Activated naive CD8-positive, alpha-beta T cell treated with anti-CD3 and anti-CD28 coated beads, Interleukin-2, amount 10 ng/mL, durations not matched to agents 7 days and 5 days (primary cell): ENCODE measurements around the gene PRRT4. TPM values are rescaled to one million over a fixed set of nuclear protein-coding genes. Genes with fewer than 3 reads are reported as not detected.
A peak's percentile ranks its signal among the peaks of the same experiment; 100 is the strongest.

Experiments used
- ATAC-seq: fragments of 150-1000 bp; cut with Tn5 transposase; one replicate; pipeline ENCODE4 v1.10.0; 2021; ENCODE audit warnings: low read depth, moderate library complexity
- POLR2A ChIA-PET: fragments of 350-600 bp; sonication (Branson Sonifier 250); formaldehyde crosslinking; loops from one replicate; lab custom pipeline; 2021; ENCODE audit warnings: antibody characterized with exemption; lab: Charles Lee
- DNase-seq: peaks from one replicate; pipeline ENCODE4 v3.0.0; 2021
- H3K27ac Mint-ChIP-seq: one replicate; pipeline ENCODE4 v1.8.0; 2022; ENCODE audit warnings: mild to moderate bottlenecking, mixed read lengths
- H3K27me3 Mint-ChIP-seq: one replicate; pipeline ENCODE4 v1.8.0; 2022; ENCODE audit warnings: mild to moderate bottlenecking, moderate library complexity, mixed read lengths
- H3K36me3 Mint-ChIP-seq: one replicate; pipeline ENCODE4 v1.8.0; 2021; ENCODE audit warnings: mild to moderate bottlenecking, mixed read lengths
- H3K4me1 Mint-ChIP-seq: one replicate; pipeline ENCODE4 v1.8.0; 2021; ENCODE audit warnings: mixed read lengths
- H3K4me3 Mint-ChIP-seq: one replicate; pipeline ENCODE4 v1.8.0; 2022; ENCODE audit warnings: mild to moderate bottlenecking, moderate library complexity, mixed read lengths
- H3K9me3 Mint-ChIP-seq: one replicate; pipeline ENCODE4 v1.8.0; 2021; ENCODE audit warnings: mixed read lengths
- total RNA-seq, 2 experiments: library from RNA; stranded (reverse); gene quantifications; one replicate each; pipeline ENCODE4 v1.2.3, GENCODE V29; 2021

The PRRT4 gene
- total RNA-seq, 2 experiments from 2014 or later, result 0.28 to 0.30 TPM

DNA sequence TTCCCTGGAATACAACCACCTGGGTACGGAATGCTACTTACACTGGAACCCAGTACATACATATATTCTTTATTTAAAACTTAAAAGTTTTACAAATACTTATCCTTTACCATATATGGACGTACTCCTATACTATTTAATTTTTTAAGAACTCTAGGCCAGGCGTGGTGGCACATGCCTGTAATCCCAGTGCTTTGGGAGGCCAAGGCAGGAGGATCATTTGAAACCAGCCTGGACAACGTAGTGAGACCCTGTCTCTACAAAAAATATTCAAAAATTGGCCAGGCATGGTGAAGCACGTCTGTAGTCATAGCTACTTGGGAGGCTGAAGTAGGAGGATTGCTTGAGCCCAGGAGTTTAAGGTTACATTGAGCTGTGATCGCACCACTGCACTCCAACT lies 19.8 kb downstream of the PRRT4 start:
- H3K27ac Mint-ChIP-seq, result no peak overlapping the region
- no peak for ATAC-seq
- peaks cover 14% of the 10 kb centered on the region for H3K36me3 Mint-ChIP-seq
- H3K4me3 Mint-ChIP-seq, result peak overlapping the region; percentile 94
- no peak for DNase-seq
- peaks cover 28% of the 10 kb centered on the region for H3K4me1 Mint-ChIP-seq
- H3K9me3 Mint-ChIP-seq, result no peaks in the 10 kb centered on the region
- POLR2A ChIA-PET, result no interaction called here
- H3K27me3 Mint-ChIP-seq, result no peaks in the 10 kb centered on the region

DNA sequence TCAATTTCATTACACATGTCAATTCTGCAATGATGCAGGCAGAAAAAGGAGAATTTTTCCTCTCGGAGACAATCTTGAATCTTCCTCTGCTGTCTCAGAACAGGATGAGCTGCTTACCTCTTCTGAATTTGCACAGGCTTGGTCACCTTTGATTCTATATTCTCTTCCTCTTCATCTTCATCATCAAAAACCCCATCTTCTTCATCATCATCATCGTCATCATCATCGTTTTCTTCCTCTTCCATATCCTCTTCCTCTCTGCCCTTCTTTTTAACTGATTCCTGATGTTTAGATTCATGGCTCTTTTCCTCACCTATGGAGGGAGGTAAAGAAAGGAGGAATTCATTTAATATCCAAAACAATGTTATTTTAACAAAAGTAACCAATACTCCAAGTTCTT lies 25.8 kb downstream of the PRRT4 start:
- POLR2A ChIA-PET, result interaction anchor here (0.9 kb wide), 1 partner anchor 8 kb away, joined by 3 read pairs; the partner anchor contains the start of gene RBM28
- H3K4me3 Mint-ChIP-seq, result no peak overlapping the region
- no peak overlapping the region for H3K27ac Mint-ChIP-seq
- DNase-seq, result no peak
- no peaks in the 10 kb centered on the region for H3K27me3 Mint-ChIP-seq
- ATAC-seq, result no peak
- peaks cover 6% of the 10 kb centered on the region for H3K4me1 Mint-ChIP-seq
- H3K36me3 Mint-ChIP-seq, result peaks cover 29% of the 10 kb centered on the region
- no peaks in the 10 kb centered on the region for H3K9me3 Mint-ChIP-seq

- peaks cover 29% of the 10 kb centered on the region for H3K4me1 Mint-ChIP-seq
- ATAC-seq (no peak), DNase-seq (no peak)
- no peaks in the 10 kb centered on the region for H3K27me3 Mint-ChIP-seq
- no peak overlapping the region for H3K4me3 Mint-ChIP-seq
- no peaks in the 10 kb centered on the region for H3K9me3 Mint-ChIP-seq
- H3K36me3 Mint-ChIP-seq, result peaks cover 15% of the 10 kb centered on the region
- POLR2A ChIA-PET, result no interaction called here
- H3K27ac Mint-ChIP-seq, result no peak overlapping the region
Measured at GRCh38 chr7:128324368-128324680, 37.2 kb downstream of the PRRT4 start.

GRCh38 chr7:128323459-128324367 lies 37.8 kb downstream of the PRRT4 start:
- no peak for ATAC-seq
- no peak overlapping the region for H3K27ac Mint-ChIP-seq
- no peak for DNase-seq
- peaks cover 34% of the 10 kb centered on the region for H3K4me1 Mint-ChIP-seq
- H3K27me3 Mint-ChIP-seq, result no peaks in the 10 kb centered on the region
- no peaks in the 10 kb centered on the region for H3K9me3 Mint-ChIP-seq
- POLR2A ChIA-PET, result no interaction called here
- H3K36me3 Mint-ChIP-seq, result peaks cover 19% of the 10 kb centered on the region
- no peak overlapping the region for H3K4me3 Mint-ChIP-seq

DNA sequence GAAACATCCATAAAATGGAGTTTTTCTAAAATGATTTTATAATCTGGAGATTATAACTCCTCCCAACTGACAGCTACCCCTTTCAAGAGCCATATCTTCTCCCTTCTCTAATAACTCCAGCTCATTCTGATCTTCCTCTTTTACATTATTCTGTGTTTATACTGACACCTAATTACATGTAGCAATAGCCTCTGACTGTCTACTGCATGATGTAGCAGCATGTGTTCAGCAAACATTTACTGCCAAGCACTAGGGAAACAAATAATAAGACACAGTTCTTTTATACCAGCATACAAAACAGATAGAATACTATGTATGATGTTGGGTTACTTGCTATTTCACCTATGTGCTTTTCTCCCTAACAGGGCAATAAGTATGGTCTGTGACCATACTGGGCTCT lies 38.5 kb downstream of the PRRT4 start:
- no peak overlapping the region for H3K4me3 Mint-ChIP-seq
- peaks cover 36% of the 10 kb centered on the region for H3K4me1 Mint-ChIP-seq
- POLR2A ChIA-PET, result no interaction called here
- DNase-seq (no peak), ATAC-seq (no peak)
- H3K27me3 Mint-ChIP-seq, result no peaks in the 10 kb centered on the region
- no peak overlapping the region for H3K27ac Mint-ChIP-seq
- peaks cover 23% of the 10 kb centered on the region for H3K36me3 Mint-ChIP-seq
- no peaks in the 10 kb centered on the region for H3K9me3 Mint-ChIP-seq

DNA sequence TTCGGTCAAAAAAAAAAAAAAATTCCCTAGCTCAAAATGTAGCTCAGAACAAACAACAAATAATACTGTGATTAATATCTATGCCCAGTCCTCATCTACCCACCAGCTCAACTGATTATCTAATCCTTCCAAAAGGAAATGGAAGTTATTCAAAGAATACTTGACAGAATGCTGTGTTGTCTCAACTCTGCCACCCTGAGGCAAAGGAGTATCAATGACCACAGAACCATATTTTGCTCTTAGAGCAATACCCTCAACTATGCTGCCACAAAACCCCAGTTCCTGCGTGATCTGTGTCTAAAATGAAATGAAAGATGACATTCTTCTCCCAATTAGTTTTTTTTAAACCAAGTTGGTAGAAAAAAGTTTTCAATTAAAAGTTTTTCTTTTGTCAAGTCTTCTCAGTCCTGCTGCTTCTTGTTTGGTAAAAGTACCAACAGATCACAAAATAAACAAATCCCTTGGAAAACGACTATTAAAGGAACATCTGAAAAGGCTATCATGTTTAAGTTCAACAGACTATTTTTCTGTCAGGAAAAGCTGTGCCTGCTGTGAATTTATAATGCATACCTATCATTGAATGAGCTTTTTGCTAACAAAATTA lies 39.3 kb downstream of the PRRT4 start:
- POLR2A ChIA-PET, result interaction anchor here (0.7 to 1.3 kb wide), 5 partner anchors 10 to 112 kb away, joined by 3 to 5 read pairs (median 3); no protein-coding TSS in a partner anchor
- H3K27ac Mint-ChIP-seq, result peak overlapping the region; percentile 89
- ATAC-seq (peak; percentile 64), DNase-seq (no peak)
- H3K4me3 Mint-ChIP-seq, result peak overlapping the region; percentile 58
- no peaks in the 10 kb centered on the region for H3K27me3 Mint-ChIP-seq
- no peaks in the 10 kb centered on the region for H3K9me3 Mint-ChIP-seq
- peaks cover 36% of the 10 kb centered on the region for H3K4me1 Mint-ChIP-seq
- peaks cover 31% of the 10 kb centered on the region for H3K36me3 Mint-ChIP-seq

DNA sequence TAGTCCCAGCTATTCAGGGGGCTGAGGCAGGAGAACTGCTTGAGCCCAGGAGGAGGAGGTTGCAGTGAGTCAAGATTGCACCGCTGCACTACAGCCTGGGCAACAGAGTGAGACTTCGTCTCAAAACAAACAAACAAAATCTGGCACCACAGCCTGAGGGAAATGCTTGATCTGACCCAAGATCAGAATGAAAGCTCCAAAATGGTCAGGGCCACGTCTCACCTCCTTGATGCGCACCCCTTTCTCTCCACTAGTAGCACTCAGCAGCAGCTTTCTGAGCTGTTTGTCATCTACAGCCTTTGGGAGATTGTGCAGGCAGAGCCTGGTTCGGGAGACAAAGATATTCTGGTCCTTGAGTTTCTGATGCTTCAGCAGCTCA lies 40.5 kb downstream of the PRRT4 start:
- Mint-ChIP-seq H3K4me3 (peak overlapping the region; percentile 71), H3K36me3 (peaks cover 37% of the 10 kb centered on the region), H3K27ac (peak overlapping the region; percentile 94), H3K4me1 (peaks cover 36% of the 10 kb centered on the region), H3K9me3 (no peaks in the 10 kb centered on the region), H3K27me3 (no peaks in the 10 kb centered on the region)
- POLR2A ChIA-PET, result interaction anchor here (0.6 to 1.5 kb wide), 10 partner anchors 14 to 734 kb away, joined by 3 to 5 read pairs (median 3); partner anchors contain the start of gene RBM28
- DNase-seq (peak; percentile 42), ATAC-seq (peak; percentile 16)

DNA sequence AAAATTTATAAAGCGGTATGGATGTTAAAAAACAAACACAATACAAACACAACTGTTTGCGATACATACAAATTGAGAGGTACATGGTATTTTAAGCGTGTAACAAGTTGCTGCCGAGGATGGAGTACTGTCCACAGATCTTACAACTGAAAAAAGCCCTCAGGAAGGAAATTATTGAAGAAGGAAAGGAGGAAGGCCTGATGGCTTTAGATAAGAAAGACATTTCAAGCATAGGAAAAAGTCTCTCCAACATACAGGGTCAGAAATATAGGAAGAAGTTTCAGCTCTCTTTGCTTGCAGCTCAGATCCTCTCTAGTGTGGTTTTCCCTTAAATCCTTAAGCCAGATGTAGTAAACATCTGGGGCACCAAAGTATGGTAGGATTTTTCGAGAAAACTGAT lies 42.8 kb downstream of the PRRT4 start:
- Mint-ChIP-seq H3K4me3 (no peak overlapping the region), H3K27me3 (no peaks in the 10 kb centered on the region), H3K9me3 (no peaks in the 10 kb centered on the region), H3K27ac (peak overlapping the region; percentile 35), H3K4me1 (peaks cover 36% of the 10 kb centered on the region), H3K36me3 (peaks cover 42% of the 10 kb centered on the region)
- DNase-seq, result no peak
- POLR2A ChIA-PET, result no interaction called here
- ATAC-seq, result no peak

GRCh38 chr7:128311013-128311412 lies 50.5 kb downstream of the PRRT4 start:
- Mint-ChIP-seq H3K9me3 (no peaks in the 10 kb centered on the region), H3K27ac (peak overlapping the region; percentile 0), H3K27me3 (no peaks in the 10 kb centered on the region), H3K36me3 (peaks cover 39% of the 10 kb centered on the region), H3K4me1 (no peaks in the 10 kb centered on the region), H3K4me3 (no peak overlapping the region)
- ATAC-seq (no peak), DNase-seq (no peak)
- POLR2A ChIA-PET, result no interaction called here

- H3K4me3 Mint-ChIP-seq, result no peak overlapping the region
- peaks cover 39% of the 10 kb centered on the region for H3K36me3 Mint-ChIP-seq
- no peaks in the 10 kb centered on the region for H3K27me3 Mint-ChIP-seq
- no peak overlapping the region for H3K27ac Mint-ChIP-seq
- ATAC-seq (no peak), DNase-seq (no peak)
- H3K9me3 Mint-ChIP-seq, result no peaks in the 10 kb centered on the region
- peaks cover 2% of the 10 kb centered on the region for H3K4me1 Mint-ChIP-seq
- POLR2A ChIA-PET, result no interaction called here
Measured at GRCh38 chr7:128310499-128310898, 51.0 kb downstream of the PRRT4 start.

DNA sequence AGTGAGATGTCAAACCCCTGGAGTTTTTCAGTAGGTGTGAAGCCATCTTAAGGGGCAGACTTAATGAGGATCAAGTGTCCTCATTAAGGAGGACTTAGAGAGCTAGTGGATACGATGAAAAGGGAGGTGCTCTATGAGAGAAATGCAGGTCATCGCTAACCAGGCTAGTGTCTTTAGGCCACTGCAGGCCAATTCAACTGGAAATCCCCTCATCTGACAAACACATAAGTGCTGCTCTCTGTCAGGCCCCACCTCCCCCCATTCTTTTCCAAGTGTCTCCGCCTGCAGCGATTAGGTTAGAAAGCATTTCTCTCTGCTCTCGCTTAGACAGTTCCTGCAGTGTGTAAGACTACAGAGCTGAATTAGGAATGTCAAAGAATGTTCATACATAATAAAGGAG lies 51.5 kb downstream of the PRRT4 start:
- no peak for DNase-seq
- no peak for ATAC-seq
- H3K27me3 Mint-ChIP-seq, result no peaks in the 10 kb centered on the region
- H3K36me3 Mint-ChIP-seq, result peaks cover 41% of the 10 kb centered on the region
- no peaks in the 10 kb centered on the region for H3K9me3 Mint-ChIP-seq
- peaks cover 2% of the 10 kb centered on the region for H3K4me1 Mint-ChIP-seq
- H3K4me3 Mint-ChIP-seq, result no peak overlapping the region
- POLR2A ChIA-PET, result interaction anchor here (0.6 kb wide), 1 partner anchor 10 kb away, joined by 8 read pairs; no protein-coding TSS in a partner anchor
- H3K27ac Mint-ChIP-seq, result no peak overlapping the region

GRCh38 chr7:128309124-128309523 lies 52.4 kb downstream of the PRRT4 start:
- ATAC-seq, result no peak
- H3K27ac Mint-ChIP-seq, result no peak overlapping the region
- peaks cover 2% of the 10 kb centered on the region for H3K4me1 Mint-ChIP-seq
- peaks cover 35% of the 10 kb centered on the region for H3K36me3 Mint-ChIP-seq
- no peaks in the 10 kb centered on the region for H3K27me3 Mint-ChIP-seq
- POLR2A ChIA-PET, result no interaction called here
- no peak for DNase-seq
- no peak overlapping the region for H3K4me3 Mint-ChIP-seq
- no peaks in the 10 kb centered on the region for H3K9me3 Mint-ChIP-seq

DNA sequence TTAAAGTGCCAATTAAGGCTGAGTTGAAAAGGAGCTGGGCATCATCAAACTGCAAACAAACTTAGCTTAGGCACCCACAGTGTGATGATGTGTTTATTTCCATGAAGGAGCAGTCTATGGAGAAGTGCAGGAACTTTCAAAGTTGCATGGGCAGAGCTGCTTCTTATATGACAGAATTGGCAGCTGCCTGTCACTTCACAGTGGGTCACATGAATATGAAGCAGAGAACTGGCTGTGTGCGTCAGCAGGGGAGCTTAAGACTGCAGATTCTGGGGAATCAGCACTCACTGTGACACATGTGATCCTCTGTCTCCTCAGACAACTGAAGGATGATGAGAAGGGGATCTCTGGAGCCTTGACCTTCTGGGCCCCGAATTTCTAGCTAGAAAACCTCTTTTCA lies 54.4 kb downstream of the PRRT4 start:
- no peaks in the 10 kb centered on the region for H3K9me3 Mint-ChIP-seq
- no peak for DNase-seq
- peaks cover 2% of the 10 kb centered on the region for H3K4me1 Mint-ChIP-seq
- peaks cover 29% of the 10 kb centered on the region for H3K36me3 Mint-ChIP-seq
- POLR2A ChIA-PET, result interaction anchor here (1.4 kb wide), 1 partner anchor 14 kb away, joined by 3 read pairs; no protein-coding TSS in a partner anchor
- no peak overlapping the region for H3K27ac Mint-ChIP-seq
- H3K4me3 Mint-ChIP-seq, result no peak overlapping the region
- no peak for ATAC-seq
- H3K27me3 Mint-ChIP-seq, result no peaks in the 10 kb centered on the region

DNA sequence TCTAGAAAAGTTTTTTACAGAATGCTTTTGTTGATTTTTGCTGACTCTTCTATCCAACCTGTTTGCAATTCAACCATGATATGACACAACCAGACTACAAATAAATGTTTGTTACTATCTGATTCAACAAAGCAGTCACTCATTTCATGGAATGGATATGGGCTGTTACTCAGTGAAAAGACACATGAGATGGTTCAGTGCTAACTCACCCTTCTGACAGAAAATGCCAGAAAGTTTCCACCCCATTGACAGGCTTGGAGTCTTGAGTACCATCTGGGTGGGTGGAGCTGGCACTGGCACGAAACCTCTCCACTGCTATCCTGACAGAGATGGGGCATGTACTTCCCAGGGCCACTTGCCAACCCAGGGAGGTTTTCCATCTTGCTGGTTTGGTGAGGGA lies 57.3 kb downstream of the PRRT4 start:
- no peaks in the 10 kb centered on the region for H3K9me3 Mint-ChIP-seq
- POLR2A ChIA-PET, result no interaction called here
- no peak overlapping the region for H3K27ac Mint-ChIP-seq
- ATAC-seq (no peak), DNase-seq (no peak)
- peaks cover 21% of the 10 kb centered on the region for H3K36me3 Mint-ChIP-seq
- H3K4me1 Mint-ChIP-seq, result peaks cover 2% of the 10 kb centered on the region
- H3K4me3 Mint-ChIP-seq, result no peak overlapping the region
- H3K27me3 Mint-ChIP-seq, result no peaks in the 10 kb centered on the region
